AG08395 (cell line): ENCODE measurements around the gene AKAP13.
A peak's percentile ranks its signal among the peaks of the same experiment; 100 is the strongest.

Source experiments
- DNase-seq: peaks from one replicate; pipeline ENCODE4 v3.0.0; 2012; ENCODE audit warnings: mixed read lengths, low spot score

The AKAP13 gene

DNA sequence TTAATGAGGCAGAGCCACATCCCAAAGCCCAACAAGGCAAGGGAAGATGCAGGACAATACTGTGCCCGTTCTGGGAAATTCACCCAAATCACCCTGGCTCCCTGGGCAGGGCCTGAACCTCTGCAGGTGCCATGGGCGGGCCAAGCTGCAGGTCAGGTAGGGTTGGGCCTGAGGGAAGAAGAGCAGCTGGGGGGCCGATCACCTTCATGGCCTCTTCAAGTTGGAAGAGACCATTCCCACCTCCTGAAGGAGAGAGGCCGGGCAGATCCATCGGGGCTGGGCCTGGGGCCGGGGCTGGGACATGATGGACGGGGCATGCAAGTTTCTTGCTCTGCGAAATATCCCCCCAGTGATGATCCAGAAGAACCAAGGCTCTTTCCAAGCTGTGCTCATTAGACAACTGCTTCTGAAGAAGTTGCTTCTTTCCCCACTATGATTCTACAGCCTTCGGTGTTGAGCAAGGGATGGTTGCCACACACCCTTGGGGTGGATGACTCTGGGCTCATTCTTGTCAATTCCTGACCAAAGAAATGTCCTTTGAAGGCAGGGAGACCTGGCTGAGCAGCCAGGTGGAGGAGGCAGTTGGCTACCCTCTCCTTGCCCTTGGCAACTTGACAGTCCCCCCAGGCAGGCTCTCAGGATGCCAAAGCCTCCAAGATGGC lies 376.1 kb downstream of the AKAP13 start:
- DNase-seq = peak; percentile 43

DNA sequence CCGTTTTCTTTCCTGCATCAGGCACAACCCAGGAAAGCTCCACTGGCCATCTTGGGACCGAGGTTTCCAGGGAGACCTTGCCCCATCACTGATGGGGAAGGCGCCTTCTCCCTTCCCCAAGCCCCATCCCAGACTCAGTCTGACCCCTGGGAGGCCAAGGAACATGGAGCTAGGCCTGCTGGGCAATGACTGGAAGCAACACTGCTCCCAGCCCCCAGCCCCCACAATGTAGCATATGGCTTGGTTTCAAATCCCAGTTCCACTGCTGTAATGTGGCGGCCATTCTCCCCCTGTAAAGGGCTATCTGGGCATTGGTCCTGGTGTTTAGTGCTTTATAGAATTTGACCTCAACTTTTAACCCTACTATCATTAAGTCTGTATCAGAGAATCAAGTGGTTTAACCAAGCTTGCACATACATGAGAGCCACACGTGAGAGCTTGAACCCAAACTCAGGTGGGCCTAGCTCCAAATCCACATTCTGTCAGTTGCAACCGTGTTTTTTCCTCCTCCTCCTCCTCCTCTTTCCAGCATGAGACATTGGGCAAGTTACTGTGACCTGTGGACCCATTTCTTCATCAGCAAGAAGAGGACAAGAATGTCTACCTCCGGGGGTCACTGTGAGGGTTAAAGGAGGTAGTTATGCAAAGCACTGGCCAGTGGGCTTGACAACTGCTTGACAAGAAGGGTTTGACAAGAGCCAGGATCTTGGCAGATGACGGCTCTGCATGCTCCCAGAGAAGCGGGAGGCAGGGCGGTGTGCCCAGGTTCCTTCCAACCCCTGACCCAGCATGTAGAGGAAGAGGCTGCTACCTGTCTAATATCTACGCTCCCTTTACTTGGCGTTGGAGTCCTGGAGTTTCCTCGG lies 376.9 kb downstream of the AKAP13 start:
- no peak for DNase-seq

DNA sequence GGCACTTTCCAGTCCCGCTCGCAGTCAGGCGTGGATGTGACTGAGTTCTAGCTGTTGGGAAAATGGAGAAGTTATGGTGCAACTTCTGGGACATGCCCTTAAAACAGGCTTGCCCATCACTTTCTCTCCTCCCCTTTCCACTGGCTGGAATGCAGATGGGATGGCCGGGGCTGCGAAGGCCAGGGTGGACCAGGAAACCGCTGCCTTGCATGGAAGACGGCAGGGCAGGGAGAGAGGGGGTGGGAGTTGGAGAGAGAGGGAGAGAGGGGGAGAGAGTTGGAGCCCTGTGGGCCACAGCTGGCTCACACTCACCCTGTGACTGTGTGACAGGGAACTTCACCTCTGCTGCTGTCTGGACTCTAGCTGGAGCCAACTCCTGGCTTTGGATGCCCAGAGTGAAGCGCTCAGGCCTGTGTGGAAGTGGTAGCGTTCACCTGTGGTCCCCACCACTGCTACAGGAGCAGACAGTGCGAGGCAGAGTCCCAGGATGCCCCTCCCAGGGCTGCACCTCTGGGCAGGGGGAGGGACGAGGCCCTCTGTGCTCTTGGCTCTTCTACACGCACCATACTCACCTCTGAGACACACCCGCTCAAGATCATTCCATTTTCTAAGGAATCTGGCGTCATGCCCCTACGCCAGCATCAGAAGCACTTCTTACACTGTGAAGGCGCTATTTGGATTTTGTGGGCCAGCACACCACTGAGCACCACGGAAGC lies 377.7 kb downstream of the AKAP13 start:
- no peak for DNase-seq

DNA sequence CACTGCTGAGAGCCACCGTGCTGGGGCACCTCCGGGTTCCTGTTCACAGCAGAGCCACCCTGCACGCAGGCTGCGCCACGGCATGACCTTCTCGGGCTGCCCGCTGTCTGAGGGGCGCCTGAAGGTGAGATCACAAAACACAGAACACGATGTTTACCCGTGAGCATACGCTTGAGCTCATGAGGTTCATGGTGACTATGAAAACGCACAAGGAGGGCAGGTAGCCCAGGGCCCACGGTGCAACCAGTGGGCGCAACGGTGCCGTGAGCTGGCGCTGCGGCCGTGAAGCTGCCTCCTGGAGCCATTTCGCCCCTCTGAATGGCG lies 378.2 kb downstream of the AKAP13 start:
- DNase-seq = no peak

DNA sequence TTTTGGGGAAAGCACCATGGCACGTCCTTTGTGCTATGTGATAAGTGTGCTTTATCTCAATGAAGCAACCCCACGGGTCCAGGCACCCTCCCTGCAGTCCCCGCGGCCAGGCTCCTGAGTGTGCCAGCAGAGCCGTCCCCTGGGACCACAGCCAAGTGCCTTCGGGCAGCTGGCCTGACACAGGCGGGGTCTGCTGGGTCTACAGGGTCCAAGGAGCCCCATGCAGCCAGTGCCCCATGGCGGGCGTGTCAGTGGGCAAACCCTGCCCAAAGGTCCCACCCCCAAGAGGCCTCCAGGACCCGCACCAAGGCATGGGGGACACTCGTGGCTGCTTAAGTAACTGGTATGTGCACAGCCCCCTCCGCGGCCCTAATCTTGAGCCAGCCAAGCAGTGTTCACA lies 379.0 kb downstream of the AKAP13 start:
- DNase-seq = no peak

DNA sequence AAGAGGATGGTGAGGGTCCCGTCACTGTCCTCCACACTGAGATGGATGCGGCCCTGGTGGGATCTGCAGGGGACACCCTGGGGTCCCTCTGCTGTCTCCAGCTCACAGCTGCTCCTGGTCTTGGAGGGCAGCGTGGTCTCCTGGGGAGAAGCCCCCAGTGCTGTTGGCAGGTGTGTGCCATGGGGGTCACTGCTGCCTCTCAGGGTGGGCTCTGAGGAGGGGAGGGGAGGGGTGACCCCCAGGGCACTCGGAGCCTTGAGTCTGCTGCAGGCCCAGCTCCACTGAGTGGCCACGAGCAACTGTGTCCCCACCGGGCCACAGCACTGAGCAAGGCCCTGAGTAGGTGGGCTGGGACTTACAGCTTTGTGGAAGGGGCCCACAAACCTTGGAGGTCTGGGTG lies 379.6 kb downstream of the AKAP13 start:
- no peak for DNase-seq

DNA sequence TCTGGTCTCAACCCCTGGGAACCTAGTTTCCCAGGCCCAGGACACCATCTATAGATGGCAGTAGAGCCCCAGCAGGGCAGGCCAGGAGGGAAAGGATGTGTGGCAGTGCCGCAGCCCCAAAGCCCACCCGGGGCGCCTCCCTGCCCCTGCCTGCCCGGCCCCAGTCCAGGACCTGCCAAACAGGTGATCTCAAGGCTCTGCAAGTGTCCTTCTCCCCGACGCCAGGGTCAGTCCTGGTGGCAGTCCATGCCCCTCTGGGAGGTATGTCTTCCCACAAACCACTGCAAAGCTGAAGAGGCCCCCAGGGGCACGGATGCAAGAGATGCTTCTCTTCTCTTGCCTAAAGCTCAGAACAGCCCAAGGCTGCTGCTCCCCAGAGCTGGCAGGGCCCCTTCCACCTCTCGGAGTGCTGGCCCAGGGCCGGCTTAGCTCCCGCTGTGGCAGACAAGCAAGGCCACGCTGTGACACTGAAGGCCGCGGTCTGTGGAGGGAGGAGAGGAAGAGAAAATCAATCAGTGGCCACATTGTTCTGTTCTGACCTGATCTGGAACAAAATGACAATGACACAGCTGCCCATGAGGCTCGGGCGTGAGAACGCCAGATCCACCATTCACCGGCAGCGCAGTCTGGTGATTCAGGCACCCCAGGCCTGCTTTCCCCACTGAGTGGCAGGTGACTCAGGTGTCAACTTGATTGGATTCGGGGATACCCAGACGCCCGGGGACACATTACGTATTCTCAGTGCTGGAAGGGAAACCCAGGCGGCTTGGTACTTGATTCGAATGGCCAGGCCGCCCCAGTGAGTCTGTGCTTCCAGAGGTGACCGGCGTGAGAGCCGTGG lies 380.3 kb downstream of the AKAP13 start:
- no peak for DNase-seq

DNA sequence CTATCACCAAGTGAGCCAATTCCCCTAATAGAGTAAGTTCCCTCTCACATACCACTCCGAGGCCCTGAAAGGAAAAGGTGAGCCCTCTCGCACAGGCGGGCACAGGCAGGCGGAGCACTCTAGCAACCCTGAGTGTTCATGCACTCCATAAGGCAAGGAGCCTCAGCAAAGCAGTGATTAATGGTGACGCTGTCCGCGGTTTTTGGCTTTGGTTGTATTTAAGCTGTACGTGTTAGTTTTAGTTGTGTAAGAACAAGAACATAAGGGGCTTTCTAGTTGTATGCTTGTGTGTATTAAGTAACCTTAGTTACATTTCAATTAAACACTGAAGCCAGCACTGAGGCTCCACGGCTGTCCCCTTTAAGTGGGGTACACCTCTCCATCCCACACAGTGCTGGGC lies 381.2 kb downstream of the AKAP13 start:
- DNase-seq = no peak

DNA sequence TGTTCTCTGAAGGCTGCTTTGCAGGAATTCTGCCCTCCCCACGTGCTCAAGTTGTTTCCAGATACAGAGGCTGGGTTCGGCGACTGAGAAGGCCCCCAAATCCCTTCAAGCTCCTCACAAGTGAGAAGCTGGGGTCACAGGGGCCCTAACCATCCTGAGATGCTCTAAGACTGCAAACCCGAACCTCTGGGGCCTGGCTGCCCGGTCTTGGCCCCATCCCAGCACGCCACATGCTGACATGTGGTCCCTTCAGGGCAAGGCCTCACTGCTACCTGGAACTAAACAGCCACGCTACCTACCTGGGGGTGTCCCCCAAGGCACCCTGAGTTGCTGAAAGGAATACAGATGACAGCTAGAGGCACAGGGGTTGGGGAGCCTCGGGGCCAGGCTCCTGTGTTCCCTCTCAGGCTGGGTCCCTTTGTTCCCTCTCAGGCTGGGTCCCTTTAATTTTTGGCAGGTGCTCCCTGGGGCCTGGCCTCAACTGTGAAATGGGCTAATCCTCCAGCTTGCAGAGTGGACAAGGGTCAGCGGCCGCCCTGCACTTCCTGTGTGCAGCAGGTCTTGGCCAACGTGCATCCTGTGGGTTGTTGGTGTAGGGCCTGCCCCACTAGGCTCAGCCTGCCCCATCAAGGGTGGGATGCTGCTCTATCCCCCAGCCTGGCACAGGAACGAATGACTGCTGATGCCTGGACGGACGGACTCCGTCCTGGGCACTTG lies 381.8 kb downstream of the AKAP13 start:
- DNase-seq = no peak

DNA sequence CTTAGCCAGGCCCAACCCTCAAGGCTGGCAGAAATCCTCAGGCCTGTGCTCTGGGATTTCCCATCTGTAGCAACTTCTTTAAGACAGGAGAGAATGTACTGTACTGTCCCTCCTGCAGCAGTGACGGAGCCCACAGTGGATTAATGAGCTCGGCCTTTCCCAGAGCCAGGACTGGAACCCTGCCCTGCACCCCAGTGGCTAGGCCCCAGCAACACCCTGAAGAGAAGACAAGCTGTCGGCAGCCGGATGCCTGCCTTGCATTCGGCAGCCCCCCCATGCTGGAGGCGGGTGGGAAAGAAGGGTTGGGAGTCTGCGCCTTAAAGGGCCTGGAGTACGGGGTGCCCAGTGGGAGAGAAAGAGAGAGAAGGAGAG lies 382.3 kb downstream of the AKAP13 start:
- no peak for DNase-seq

DNA sequence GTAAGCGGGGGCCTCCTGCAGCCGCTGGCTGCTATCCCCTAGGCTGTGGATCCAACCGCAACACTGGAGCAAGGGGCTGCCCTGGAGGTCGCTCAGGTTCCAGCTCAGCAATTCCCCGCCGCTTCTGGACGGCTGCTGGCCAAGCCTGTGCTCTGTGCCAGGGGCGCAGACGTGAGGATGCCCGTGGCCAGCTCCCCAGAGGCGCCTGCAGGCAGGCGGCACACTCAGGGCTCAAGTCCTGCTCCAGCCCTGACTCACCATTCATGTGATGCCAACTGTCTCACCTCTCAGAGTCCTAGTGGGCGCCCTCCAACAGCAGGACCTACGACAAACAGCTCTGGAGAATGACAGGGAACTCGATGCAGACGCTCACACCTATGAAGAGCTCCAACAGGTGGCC lies 382.8 kb downstream of the AKAP13 start:
- DNase-seq = no peak

DNA sequence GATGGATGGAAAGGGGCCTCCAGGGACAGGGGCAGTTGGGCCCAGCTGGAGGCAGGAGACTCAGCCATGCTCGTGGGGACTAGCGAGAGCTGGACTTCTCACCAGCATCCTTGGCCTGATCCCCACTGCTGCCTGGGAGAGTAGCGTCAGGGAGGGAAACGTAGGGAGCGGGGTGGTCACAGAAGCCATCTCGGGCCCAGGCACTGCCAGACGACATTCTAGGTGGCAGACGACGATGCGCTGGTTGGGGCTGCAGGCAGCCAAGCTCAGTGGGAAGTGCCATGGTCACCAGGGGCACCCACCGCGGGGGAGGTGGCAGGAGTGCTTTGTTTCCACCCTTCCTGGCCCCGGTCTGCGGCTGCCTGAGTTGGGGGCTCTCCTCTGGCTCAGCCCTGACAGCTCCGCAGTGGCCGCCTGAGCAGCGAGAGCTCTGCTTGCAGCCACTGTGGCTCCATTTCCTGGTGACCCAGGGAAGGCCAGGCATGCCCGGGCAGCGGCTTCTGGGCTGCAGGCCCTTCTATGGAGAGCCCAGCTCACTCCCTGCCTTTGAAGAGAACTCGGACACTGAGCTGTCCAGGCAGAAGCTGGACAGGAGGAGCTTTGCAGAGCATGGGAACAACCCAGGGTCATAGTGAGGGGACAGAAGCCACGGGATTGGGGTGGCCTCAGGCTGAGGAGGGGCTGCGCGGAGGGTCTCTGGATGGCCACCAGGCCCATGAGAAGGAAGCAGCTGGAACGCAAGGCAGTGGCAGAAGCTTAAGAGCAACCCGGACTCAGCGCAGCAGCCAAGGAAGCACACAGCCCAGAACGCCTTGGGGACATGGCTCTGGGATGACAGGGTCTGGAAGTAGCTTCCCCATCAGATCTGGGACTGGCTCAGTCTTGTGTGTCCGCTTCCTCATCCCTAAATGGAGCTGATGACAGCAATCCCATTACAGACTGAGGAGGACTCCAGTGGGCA lies 383.6 kb downstream of the AKAP13 start:
- DNase-seq = no peak

DNA sequence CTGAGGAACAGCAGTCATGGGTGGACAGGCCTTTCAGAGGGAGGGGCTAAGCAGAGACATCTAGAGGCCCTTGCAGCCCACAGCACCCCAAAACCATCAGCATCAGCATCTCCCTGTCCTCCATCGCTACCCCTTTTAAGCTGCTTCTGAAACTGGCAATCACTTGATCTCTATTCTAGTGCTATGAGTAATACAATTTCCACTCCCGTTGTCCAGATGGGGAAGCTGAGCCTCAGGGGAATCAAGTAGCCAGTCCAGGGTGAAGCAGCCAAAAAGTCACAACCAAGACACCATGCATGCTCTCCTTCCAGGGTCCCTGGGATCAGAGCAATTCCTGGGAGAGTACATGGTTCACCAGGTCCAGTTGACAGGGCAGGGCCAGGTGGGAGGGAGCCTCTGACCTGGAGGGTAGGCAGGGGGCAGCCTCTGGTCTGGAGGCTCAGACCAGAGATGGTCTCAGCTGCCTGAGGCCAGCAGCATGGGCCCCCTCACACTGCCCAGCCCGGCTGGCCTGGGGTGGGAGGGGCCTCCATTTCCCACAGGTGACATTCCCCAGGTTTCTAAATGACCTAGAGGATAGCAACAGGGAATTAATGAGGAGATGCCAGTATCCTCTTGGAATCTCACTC lies 384.4 kb downstream of the AKAP13 start:
- DNase-seq = peak; percentile 83

DNA sequence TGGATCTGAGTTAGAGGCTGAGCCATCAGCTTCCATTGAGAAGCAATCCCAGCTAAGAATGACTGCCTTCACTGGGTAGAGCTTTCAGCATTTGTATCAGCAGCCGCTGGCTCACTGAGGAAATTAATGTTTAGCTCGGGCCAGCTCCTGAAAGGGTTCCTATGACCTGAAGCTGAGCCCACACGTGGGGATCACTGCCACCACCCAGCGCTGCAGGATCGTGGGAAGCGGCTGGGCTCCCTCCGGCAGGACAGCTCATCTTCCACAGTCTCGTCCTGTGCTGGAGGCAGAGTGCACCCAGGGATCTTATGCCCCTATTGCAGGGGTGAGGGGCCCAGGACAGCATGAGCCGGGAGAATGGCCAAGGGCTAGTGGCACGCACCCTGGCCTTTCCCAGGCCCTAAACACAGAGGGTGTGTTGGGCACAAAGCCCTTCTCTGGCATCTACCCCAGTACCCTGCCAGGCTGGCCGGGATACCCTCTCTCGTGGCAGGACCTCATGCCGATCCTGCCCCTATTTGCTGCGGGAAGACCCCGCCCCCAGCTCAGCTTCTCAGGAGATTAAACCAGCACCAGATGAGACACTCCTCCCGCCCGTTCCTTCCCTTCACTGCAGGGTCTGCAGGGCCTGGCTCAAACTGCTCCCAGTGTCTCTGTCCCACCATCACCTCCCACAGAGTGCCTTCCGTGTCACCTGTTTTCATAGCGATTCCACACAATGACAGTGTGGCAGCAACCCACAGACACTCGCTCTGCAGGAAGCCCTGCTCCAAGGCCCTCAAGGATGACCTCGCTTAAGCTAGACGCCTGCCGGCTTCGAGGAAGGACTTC lies 385.8 kb downstream of the AKAP13 start:
- no peak for DNase-seq

DNA sequence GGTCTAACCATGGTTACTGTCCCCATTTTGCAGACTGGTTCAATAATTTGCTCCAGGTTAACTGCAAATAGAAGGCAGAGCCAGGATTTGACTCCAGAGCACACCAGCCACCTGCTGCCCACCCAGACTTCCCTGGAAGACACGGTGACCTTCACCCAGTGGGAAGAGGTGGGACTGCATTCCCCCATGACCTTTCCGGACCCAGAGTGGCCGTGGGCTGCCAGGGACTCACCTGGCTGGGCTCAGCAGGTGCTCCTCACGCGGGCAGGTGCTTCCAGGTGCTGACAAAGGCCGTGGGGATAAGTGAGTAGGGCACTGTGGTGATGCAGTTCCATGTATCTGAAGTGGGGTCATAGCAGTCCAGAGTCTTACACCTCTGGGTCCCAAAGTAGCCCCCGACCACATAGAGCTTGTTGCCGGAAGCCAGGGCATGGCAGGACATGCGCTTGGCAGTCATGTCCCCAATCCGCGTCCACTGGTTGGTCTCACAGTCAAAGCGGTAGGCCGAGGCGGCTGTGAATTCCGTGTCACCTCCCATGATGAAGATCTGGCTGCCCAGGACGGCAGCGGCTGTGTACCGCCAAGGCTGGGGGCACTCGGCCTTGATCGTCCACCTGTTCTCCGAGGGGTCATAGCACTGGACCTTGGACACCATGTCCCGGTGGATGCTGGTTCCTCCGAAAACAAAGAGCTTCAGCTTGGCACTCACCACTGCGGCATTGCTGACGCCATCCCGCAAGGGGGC lies 387.6 kb downstream of the AKAP13 start:
- no peak for DNase-seq

DNA sequence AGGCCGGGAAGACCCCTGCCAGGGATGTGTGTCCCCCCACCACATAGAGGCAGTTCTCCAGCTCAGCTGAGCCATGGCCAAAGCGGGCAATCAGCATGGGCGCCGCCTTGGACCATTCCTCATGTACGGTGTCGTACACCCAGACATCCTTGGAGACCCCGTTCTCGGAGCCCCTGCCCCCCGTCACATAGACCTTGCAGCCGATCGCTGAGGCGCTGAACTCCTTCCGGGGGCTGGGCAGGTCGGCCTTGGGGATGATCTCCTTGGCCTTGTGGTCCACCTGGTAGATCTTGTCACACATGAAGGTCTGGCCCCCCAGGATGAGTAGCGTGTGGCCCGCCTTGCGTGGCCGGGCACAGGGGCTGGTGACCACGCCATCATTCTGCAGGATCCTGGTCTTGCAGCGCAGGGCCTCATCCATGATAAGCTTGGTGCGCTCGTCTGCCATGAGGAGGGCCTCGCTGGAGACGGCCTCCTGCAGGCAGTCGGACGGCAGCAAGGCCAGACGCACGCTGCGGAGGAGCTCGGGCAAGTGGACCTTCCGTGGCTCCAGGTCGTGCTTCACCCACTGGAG lies 388.3 kb downstream of the AKAP13 start:
- DNase-seq = no peak

DNA sequence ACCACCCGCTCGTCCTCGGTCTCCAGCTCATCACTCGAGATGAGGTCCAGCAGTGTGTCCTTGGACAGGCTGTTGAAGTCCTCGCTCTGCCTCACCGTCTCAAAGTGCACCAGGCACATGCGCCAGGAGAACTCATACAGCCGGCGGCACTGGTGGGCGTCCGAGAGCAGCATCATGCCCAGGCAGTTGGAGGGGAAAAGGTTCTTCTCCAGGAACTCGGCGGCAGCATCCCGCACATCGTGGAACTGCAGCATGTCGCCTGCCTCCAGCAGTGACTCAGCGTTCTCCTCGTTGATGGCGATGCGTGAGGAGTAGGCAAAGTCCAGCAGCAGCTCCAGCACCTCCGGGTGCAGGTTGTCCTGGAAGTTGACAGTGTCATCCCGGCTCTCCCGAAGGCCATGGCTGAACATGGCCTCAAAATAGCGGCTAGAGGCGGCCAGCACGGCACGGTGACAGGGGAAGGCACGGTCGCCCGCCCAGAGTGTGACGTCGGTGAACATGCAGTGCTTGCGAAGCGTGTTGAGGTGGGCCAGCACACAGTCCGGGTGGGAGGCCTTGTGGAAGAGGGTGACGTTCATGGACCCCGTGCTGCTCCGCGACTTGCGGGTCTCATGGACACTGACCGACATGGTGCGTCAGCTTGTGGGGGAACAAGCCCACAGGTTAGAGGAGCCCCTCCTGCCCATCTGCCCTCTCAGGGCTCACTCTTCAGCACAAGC lies 388.9 kb downstream of the AKAP13 start:
- DNase-seq = no peak
